Psoas muscle (tissue), 8 donors: ENCODE data around the gene GRM4. TPM values are rescaled to one million over a fixed set of nuclear protein-coding genes. Genes with fewer than 3 reads are reported as not detected.

Source experiments
- ATAC-seq, 4 donors: fragments of 200-7000 bp; cut with Tn5 transposase; one replicate each; pipeline ENCODE4 v1.9.1; 2020; ENCODE audit warnings: moderate library complexity in 3 of 4, mild to moderate bottlenecking in 2 of 4
- DNase-seq, 2 donors: peaks; one replicate each; pipeline ENCODE4 v3.0.0-alpha.2; 2020
- H3K27ac ChIP-seq: fragments of 200-600 bp; one replicate; pipeline ENCODE4 v1.8.0; 2022
- H3K27me3 ChIP-seq, 3 donors: fragments of 200-600 bp in 1 of 3; one replicate each; pipeline versions ENCODE4 v1.6.1 to v1.8.0; 2013 to 2022; ENCODE audit warnings: low read length in 2 of 3, mild to moderate bottlenecking in 2 of 3, moderate library complexity in 1 of 3; ENCODE audit not compliant: insufficient read depth in 3 of 3
- H3K36me3 ChIP-seq, 2 donors: fragments of 200-600 bp in 1 of 2; one replicate each; pipeline versions ENCODE4 v1.6.1 to v1.8.0; 2013 to 2022; ENCODE audit warnings: low read depth in 1 of 2, mild to moderate bottlenecking in 1 of 2, moderate library complexity in 1 of 2; ENCODE audit not compliant: insufficient read depth in 1 of 2
- H3K4me1 ChIP-seq: fragments of 200-600 bp; one replicate; pipeline ENCODE4 v1.8.0; 2022
- H3K4me3 ChIP-seq: fragments of 200-600 bp; one replicate; pipeline ENCODE4 v1.8.0; 2022; ENCODE audit warnings: mild to moderate bottlenecking
- H3K9me3 ChIP-seq: fragments of 200-600 bp; one replicate; pipeline ENCODE4 v1.8.0; 2022
- WGBS, 3 donors: extraction: QIAGEN DNeasy Blood & Tissue Kit; methylation state at CpG; one replicate each; pipeline versions ENCODE4 v1.1.6 to v1.1.7; 2013; 5-methylcytosine and 5-hydroxymethylcytosine counted together
- intact Hi-C, 2 donors: fragments of 100-400 bp; cut with DNase I; formaldehyde crosslinking; loops; one replicate each; pipeline versions ENCODE4 v1.11.0 to v1.14.2; 2022
- polyA plus RNA-seq, 3 donors: library from polyadenylated mRNA; stranded (reverse); fragments of 200-250 nt; gene quantifications; one replicate each; pipeline ENCODE4 v1.2.3, GENCODE V29; 2013
- total RNA-seq, 4 donors: library from RNA; stranded (reverse); fragmentation: NEBNext Ultra II Directional in 2 of 4; extraction: Animal tissue kit (Norgen Biotek cat#: 25700) in 2 of 4; gene quantifications; one replicate each; pipeline versions ENCODE4 v1.2.1 to v1.2.4, GENCODE V29; 2021 to 2023
- TF ChIP-seq, protein P1 (sequence below): fragments of 200-600 bp; IDR thresholded peaks from one replicate; pipeline ENCODE4 v1.8.0; 2022; ENCODE audit warnings: antibody characterized with exemption
- donor health status: healthy with polysubstance abuse.
- donor health status: DM: no; HTN: no; CAD: no; lungs with moderate emphysema.
- donor health status: Bipolar disorder and iron deficiency.
- donor health status: healthy.
- donor health status: DM: yes; HTN: yes; CAD: no.
- donor health status: DM: no; HTN: no; CAD: no.
- donor health status: DM: no; HTN: no; CAD: no.
- donor health status: DM: yes; HTN: yes; CAD: no.

GRM4 gene
- total and polyA plus RNA-seq, 7 donors = 0.07 to 0.39 (median 0.14) TPM; not detected in 4

DNA sequence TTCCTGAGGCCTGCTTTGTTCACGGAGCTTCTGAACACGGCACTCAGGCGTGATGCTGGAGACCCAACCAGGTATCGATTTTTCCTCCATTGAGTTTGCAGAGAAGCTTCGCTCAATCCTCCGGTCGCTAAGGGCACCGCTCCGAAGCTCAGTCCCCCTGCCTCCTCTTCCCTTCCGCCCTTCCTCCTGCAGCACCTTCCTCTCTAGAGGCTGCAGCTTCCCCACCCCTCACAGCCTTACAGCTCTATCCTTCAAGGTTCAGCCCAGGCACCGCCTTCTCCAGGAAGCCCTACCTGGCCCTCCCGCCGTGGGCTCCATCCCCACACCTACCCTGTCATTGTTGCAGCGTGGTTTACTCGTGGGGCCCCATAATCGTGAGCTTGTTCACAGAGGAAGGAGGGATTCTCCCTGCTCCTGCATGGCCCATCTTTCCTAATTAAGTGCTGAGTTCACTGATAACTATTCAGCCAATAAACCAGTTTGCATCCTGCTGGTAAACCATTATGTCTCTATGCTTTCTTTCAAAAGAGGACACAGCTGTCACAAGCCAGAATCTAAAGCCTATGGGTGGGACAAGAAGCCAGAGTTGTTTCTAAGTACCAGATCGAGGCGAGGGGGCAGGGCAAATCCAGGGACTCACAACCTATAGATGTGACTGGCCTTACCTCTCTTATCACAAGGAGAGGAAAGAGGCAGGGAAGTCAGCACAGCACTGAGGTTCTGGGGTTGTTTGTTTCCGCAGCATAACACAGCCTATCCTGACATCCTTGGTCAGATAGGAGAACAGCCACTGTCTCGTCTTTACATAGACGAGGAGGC is 152.0 kb downstream of the GRM4 start:
- H3K27me3 ChIP-seq = peaks cover 0 to 36% (median 6%) of the 10 kb centered on the region in 3 donors

DNA sequence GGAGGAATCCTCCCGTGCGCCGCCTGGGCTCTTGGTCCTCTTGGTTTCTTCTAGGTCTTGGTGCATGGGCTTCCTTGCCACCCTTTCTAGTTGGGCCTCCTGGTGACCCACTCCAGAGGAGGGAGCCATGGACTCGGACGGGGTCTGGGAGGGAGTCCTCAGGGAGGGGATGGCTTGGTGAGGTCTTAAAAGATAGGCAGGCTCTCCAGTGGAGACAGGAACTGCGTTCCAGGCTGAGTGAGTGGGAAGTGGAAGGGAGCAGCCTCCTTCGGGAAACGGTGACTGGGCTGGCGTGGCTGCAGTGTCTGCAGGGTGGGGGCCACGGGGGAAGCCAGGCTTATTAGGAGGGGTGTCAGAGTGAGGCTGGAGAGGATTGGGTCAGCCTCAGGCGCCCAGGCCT is 152.8 kb downstream of the GRM4 start:
- Histone ChIP-seq H3K4me3 (no peak overlapping the region), H3K9me3 (no peaks in the 10 kb centered on the region), H3K27me3 (peaks cover 0 to 36% (median 6%) of the 10 kb centered on the region in 3 donors), H3K4me1 (no peaks in the 10 kb centered on the region), H3K36me3 (no peaks in the 10 kb centered on the region), H3K27ac (no peak overlapping the region)
- DNase-seq = no peak
- TF ChIP-seq, protein P1, sequence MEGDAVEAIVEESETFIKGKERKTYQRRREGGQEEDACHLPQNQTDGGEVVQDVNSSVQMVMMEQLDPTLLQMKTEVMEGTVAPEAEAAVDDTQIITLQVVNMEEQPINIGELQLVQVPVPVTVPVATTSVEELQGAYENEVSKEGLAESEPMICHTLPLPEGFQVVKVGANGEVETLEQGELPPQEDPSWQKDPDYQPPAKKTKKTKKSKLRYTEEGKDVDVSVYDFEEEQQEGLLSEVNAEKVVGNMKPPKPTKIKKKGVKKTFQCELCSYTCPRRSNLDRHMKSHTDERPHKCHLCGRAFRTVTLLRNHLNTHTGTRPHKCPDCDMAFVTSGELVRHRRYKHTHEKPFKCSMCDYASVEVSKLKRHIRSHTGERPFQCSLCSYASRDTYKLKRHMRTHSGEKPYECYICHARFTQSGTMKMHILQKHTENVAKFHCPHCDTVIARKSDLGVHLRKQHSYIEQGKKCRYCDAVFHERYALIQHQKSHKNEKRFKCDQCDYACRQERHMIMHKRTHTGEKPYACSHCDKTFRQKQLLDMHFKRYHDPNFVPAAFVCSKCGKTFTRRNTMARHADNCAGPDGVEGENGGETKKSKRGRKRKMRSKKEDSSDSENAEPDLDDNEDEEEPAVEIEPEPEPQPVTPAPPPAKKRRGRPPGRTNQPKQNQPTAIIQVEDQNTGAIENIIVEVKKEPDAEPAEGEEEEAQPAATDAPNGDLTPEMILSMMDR = no peak
- intact Hi-C loops = no loop called here
- 49 to 63% (median 56%) methylated on average over 11 of the region's 11 CpGs for WGBS, 3 donors
- no peak for ATAC-seq

More for the DNA sequence above, 152.0 kb downstream of the GRM4 start:
- no peak overlapping the region for H3K27ac ChIP-seq
- TF ChIP-seq, protein P1 = no peak
- no peak overlapping the region for H3K4me3 ChIP-seq
- intact Hi-C loops = no loop called here
- ATAC-seq (no peak), DNase-seq (no peak)
- no peaks in the 10 kb centered on the region for H3K4me1 ChIP-seq
- H3K9me3 ChIP-seq = no peaks in the 10 kb centered on the region
- WGBS, 3 donors = 55 to 61% (median 60%) methylated on average over 21 of the region's 21 CpGs
- no peaks in the 10 kb centered on the region for H3K36me3 ChIP-seq

DNA sequence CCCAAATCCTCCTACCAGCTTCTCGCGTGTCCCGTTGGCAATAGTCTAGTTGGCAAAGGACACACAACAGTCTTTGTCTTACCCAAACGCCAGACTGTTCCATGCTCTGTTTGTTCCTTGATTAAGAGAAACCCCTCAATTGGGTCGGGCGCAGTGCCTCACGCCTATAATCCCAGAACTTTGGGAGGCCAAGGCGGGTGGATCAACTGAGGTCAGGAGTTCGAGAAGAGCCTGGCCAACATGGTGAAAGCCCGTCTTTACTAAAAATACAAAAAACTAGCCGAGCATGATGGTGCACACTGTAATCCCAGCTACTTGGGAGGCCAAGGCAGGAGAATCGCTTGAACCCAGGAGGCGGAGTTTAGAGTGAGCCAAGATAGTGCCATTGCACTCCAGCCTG is 153.7 kb downstream of the GRM4 start:
- Histone ChIP-seq H3K27me3 (peaks cover 0 to 36% (median 8%) of the 10 kb centered on the region in 3 donors), H3K27ac (no peak overlapping the region), H3K4me3 (no peak overlapping the region), H3K4me1 (no peaks in the 10 kb centered on the region), H3K36me3 (no peaks in the 10 kb centered on the region), H3K9me3 (no peaks in the 10 kb centered on the region)
- WGBS, 3 donors = 55 to 81% (median 57%) methylated on average over 13 of the region's 13 CpGs
- TF ChIP-seq, protein P1 = no peak
- no peak for DNase-seq
- intact Hi-C loops = no loop called here
- ATAC-seq = no peak

DNA sequence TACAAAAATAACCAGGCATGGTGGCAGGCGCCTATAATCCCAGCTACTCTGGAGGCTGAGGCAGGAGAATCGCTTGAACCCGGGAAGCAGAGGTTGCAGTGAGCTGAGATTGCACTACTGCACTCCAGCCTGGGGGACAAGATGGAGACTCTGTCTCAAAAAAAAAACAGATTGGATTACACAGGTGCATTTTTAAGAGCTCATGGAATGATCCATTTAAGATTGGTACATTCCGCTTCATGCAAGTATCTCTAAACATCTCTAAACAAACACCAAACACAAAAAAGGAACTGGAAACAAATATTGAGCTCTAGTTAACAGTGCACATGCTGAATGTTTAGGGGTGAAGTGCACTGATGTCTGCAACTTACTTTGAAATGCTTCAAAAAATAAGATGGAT is 154.3 kb downstream of the GRM4 start:
- no peaks in the 10 kb centered on the region for H3K9me3 ChIP-seq
- intact Hi-C loops = no loop called here
- ATAC-seq (no peak), DNase-seq (no peak)
- no peak overlapping the region for H3K27ac ChIP-seq
- H3K36me3 ChIP-seq = no peaks in the 10 kb centered on the region
- TF ChIP-seq, protein P1 = no peak
- 94 to 98% (median 96%) methylated on average over 4 of the region's 4 CpGs for WGBS, 3 donors
- H3K27me3 ChIP-seq = peaks cover 0 to 36% (median 8%) of the 10 kb centered on the region in 3 donors
- H3K4me1 ChIP-seq = no peaks in the 10 kb centered on the region
- H3K4me3 ChIP-seq = no peak overlapping the region
